Gastroesophageal sphincter (tissue), 4 donors: ENCODE data around the gene KCTD2. TPM values are rescaled to one million over a fixed set of nuclear protein-coding genes. Genes with fewer than 3 reads are reported as not detected.
A peak's percentile ranks its signal among the peaks of the same experiment; 100 is the strongest.

Experiments
- ATAC-seq: fragments of 150-250 bp; one replicate; pipeline ENCODE4 v1.9.1; 2016; ENCODE audit warnings: mild to moderate bottlenecking, moderate library complexity
- H3K27ac ChIP-seq, 4 donors: fragments of 200-600 bp; sonication (generic) in 3 of 4; 1 replicate in 3 of 4; 2 replicates in 1 of 4; pipeline ENCODE4 v1.5.1; 2016 to 2019
- H3K27me3 ChIP-seq: fragments of 200-600 bp; sonication (generic); one replicate; pipeline ENCODE4 v1.5.1; 2019
- H3K36me3 ChIP-seq, 2 donors: fragments of 200-600 bp; sonication (generic); one replicate each; pipeline ENCODE4 v1.5.1; 2019; ENCODE audit warnings: control low read depth in 1 of 2
- H3K4me1 ChIP-seq, 3 donors: fragments of 200-600 bp; sonication (generic); 1 replicate in 2 of 3; 2 replicates in 1 of 3; pipeline ENCODE4 v1.5.1; 2016 to 2019; ENCODE audit warnings: control low read depth in 2 of 3
- H3K4me3 ChIP-seq, 2 donors: fragments of 200-600 bp; sonication (generic); one replicate each; pipeline ENCODE4 v1.5.1; 2019; ENCODE audit warnings: mild to moderate bottlenecking in 1 of 2, moderate library complexity in 1 of 2
- H3K9me3 ChIP-seq, 3 donors: fragments of 200-600 bp; sonication (generic); one replicate each; pipeline ENCODE4 v1.5.1; 2017 to 2019; ENCODE audit warnings: control low read depth in 2 of 3
- CTCF ChIP-seq, 4 experiments: fragments of 200-600 bp in 2 of 4; fragments of 450-650 bp in 2 of 4; sonication (generic) in 1 of 4; IDR thresholded peaks; one replicate each; pipeline ENCODE4 v1.5.1; 2017 to 2019; ENCODE audit warnings: antibody characterized with exemption in 4 of 4, mild to moderate bottlenecking in 2 of 4, moderate library complexity in 2 of 4
- EP300 ChIP-seq: sonication (generic); formaldehyde crosslinking; IDR thresholded peaks from one replicate; pipeline ENCODE4 v1.6.1; 2017; ENCODE audit warnings: antibody characterized with exemption, mild to moderate bottlenecking
- POLR2A ChIP-seq, 2 donors: fragments of 450-650 bp; IDR thresholded peaks; one replicate each; pipeline ENCODE4 v1.6.1; 2017; ENCODE audit warnings: antibody characterized with exemption in 2 of 2, mild to moderate bottlenecking in 2 of 2, moderate library complexity in 1 of 2
- POLR2AphosphoS5 ChIP-seq: sonication (generic); formaldehyde crosslinking; IDR thresholded peaks from one replicate; pipeline ENCODE4 v1.6.1; 2017; ENCODE audit warnings: antibody characterized with exemption
- WGBS, 2 donors: methylation state at CpG; one replicate each; pipeline ENCODE4 v1.1.5; 2018; ENCODE audit warnings: low coverage in 1 of 2; 5-methylcytosine and 5-hydroxymethylcytosine counted together
- total RNA-seq, 4 donors: library from RNA; depleted of rRNA; stranded (reverse); fragments of >200 nt; gene quantifications; one replicate each; pipeline ENCODE4 v1.1.0, GENCODE V29; 2016

Gene KCTD2
- total RNA-seq, 4 donors from 2014 or later = 27.1 to 39.7 (median 28.8) TPM

GRCh38 chr17:75012346-75013091 is 34.5 kb upstream of the KCTD2 start, which contains the start of gene MRPL58:
MRPL58 (plus strand) TSS chr17:75012670; CDS start chr17:75012687, 17 bp downstream.
- peak in 1 of 2 donors; percentile 27 for TF ChIP-seq POLR2A (IDR thresholded peaks at IDR 0.05)
- no peak for TF ChIP-seq EP300
- peak in 3 of 4 experiments; percentile 63 to 78 (median 77) for TF ChIP-seq CTCF (IDR thresholded peaks at IDR 0.05)
- TF ChIP-seq POLR2AphosphoS5 = peak; percentile 74
- Histone ChIP-seq H3K4me3 (peak within 1 kb of the TSS; percentile 66 to 86), H3K4me1 (peaks cover 0 to 31% (median 17%) of the 10 kb centered on the region in 3 donors), H3K36me3 (peaks cover 0 to 15% of the 10 kb centered on the region in 2 donors), H3K9me3 (no peaks in the 10 kb centered on the region), H3K27ac (peak within 1 kb of the TSS; percentile 85 to 94 (median 92)), H3K27me3 (no peaks in the 10 kb centered on the region)
- 0 to 1% methylated on average over 5 to 31 of the region's 63 CpGs for WGBS, 2 donors
- ATAC-seq = peak; percentile 87

DNA sequence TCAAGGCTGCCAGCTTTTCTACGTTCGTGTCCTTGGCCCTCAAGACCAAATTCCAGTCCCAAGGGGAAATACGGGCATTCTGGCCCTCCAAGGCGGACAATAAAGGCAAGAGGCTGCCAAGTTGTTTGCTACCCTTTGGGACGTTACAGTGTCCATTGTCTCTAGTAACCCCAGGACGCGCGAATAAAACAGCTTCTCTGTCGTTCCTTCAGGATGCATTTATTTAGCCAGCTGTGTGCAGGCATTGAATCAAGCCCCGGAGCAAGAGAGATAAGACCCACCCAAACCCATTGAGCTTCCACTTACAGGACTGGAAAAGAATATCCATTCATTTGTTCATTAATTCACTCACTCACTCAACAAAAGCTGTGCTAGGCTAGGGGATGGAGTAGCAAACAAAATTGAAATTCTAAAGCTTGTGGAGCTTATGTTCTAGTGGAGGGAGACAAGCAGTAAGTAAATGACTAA is 33.9 kb upstream of the KCTD2 start:
- no peaks in the 10 kb centered on the region for H3K9me3 ChIP-seq
- WGBS, 2 donors = 0 to 4% methylated on average over 5 to 7 of the region's 10 CpGs
- H3K36me3 ChIP-seq = peaks cover 0 to 21% of the 10 kb centered on the region in 2 donors
- no peaks in the 10 kb centered on the region for H3K27me3 ChIP-seq
- peak overlapping the region; percentile 85 to 94 (median 92) for H3K27ac ChIP-seq
- peak overlapping the region; percentile 66 to 86 for H3K4me3 ChIP-seq
- ATAC-seq = no peak
- peaks cover 0 to 31% (median 17%) of the 10 kb centered on the region in 3 donors for H3K4me1 ChIP-seq
- TF ChIP-seq EP300 (no peak), POLR2A (IDR thresholded peaks at IDR 0.05) (no peak), POLR2AphosphoS5 (no peak), CTCF (IDR thresholded peaks at IDR 0.05) (no peak)

DNA sequence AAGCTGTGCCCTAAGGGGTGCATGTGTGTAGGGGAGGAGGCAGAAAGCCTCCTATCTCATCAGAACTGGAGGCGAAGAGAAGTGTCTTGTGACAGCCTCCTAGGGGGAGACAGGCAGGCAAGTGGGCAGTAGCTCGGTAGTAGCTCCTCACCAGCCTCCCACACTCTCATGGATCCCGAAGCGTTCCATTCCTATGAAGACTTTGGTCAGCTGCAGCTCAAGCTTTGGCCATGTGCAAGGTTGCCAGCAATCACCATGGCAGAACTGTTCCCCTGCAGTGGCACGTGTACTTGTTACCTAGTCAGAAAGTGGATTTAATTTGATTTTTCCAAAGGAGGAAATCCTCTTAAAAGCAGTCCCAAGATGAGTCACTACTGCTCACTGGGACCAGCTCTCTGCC is 27.9 kb upstream of the KCTD2 start:
- no peak for TF ChIP-seq POLR2A (IDR thresholded peaks at IDR 0.05)
- no peak for TF ChIP-seq EP300
- TF ChIP-seq POLR2AphosphoS5 = no peak
- no peak for TF ChIP-seq CTCF (IDR thresholded peaks at IDR 0.05)
- H3K27ac ChIP-seq = no peak overlapping the region
- ATAC-seq = no peak
- H3K9me3 ChIP-seq = no peaks in the 10 kb centered on the region
- H3K4me3 ChIP-seq = no peak overlapping the region
- no peaks in the 10 kb centered on the region for H3K4me1 ChIP-seq
- no peaks in the 10 kb centered on the region for H3K27me3 ChIP-seq
- WGBS, 2 donors = 100% methylated on average over 1 of the region's 5 CpGs; no CpG with 5 or more reads in 1 of the 2 donors
- peaks cover 3 to 70% of the 10 kb centered on the region in 2 donors for H3K36me3 ChIP-seq

- peaks cover 3 to 70% of the 10 kb centered on the region in 2 donors for H3K36me3 ChIP-seq
Observed at GRCh38 chr17:75019710-75020109, 27.3 kb upstream of the KCTD2 start.

More at GRCh38 chr17:75019710-75020109, 27.3 kb upstream of the KCTD2 start:
- Histone ChIP-seq H3K27me3 (no peaks in the 10 kb centered on the region), H3K27ac (no peak overlapping the region), H3K4me3 (no peak overlapping the region), H3K9me3 (no peaks in the 10 kb centered on the region), H3K4me1 (no peaks in the 10 kb centered on the region)
- WGBS, 2 donors = 90 to 96% methylated on average over 3 of the region's 3 CpGs
- TF ChIP-seq EP300 = no peak
- no peak for TF ChIP-seq POLR2AphosphoS5
- no peak for TF ChIP-seq CTCF (IDR thresholded peaks at IDR 0.05)
- TF ChIP-seq POLR2A (IDR thresholded peaks at IDR 0.05) = no peak
- no peak for ATAC-seq
